Body of pancreas (tissue), 4 donors: Measurements from ENCODE around the gene FKBP11.

Source experiments
- POLR2A ChIP-seq, 3 donors: fragments of 450-650 bp; IDR thresholded peaks; one replicate each; pipeline ENCODE4 v1.6.1; 2016; ENCODE audit warnings: antibody characterized with exemption in 3 of 3, mild to moderate bottlenecking in 2 of 3
- TF ChIP-seq, protein P1 (sequence below), 7 experiments: fragments of 450-650 bp in 4 of 7; fragments of 200-600 bp in 3 of 7; sonication (generic) in 3 of 7; IDR thresholded peaks; one replicate each; pipeline ENCODE4 v1.5.1; 2016 to 2019; ENCODE audit warnings: antibody characterized with exemption in 7 of 7

DNA sequence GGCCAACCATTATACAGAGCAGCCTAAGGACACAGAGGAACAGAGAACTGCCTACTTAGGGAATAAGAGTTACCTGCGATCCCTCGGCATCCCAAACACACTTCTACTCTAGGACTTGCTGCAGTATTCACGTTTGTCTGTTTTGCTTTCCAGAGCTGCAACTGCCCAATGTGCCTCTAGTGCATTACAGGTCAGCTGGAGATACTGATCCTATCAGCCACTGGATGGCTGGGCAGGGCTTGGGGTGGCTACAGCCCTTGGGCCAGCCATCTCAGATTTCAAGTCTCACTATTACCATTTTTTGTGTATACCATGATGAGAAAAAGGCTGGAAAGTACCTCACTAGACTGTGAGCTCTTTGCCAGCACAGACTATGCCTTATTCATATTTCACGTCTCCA, 27.4 kb upstream of the FKBP11 start:
- TF ChIP-seq POLR2A (IDR thresholded peaks at IDR 0.05): no peak
- TF ChIP-seq, protein P1, sequence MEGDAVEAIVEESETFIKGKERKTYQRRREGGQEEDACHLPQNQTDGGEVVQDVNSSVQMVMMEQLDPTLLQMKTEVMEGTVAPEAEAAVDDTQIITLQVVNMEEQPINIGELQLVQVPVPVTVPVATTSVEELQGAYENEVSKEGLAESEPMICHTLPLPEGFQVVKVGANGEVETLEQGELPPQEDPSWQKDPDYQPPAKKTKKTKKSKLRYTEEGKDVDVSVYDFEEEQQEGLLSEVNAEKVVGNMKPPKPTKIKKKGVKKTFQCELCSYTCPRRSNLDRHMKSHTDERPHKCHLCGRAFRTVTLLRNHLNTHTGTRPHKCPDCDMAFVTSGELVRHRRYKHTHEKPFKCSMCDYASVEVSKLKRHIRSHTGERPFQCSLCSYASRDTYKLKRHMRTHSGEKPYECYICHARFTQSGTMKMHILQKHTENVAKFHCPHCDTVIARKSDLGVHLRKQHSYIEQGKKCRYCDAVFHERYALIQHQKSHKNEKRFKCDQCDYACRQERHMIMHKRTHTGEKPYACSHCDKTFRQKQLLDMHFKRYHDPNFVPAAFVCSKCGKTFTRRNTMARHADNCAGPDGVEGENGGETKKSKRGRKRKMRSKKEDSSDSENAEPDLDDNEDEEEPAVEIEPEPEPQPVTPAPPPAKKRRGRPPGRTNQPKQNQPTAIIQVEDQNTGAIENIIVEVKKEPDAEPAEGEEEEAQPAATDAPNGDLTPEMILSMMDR (IDR thresholded peaks at IDR 0.05): no peak
